Caco-2 (cell line): ENCODE data around the gene DOCK2. TPM values are rescaled to one million over a fixed set of nuclear protein-coding genes. Genes with fewer than 3 reads are reported as not detected.

Source experiments
- BruUV-seq: library from RNA; stranded (reverse); fragments of 400-500 nt; replicated peaks from 2 replicates; lab custom pipeline; 2021; lab: Mats Ljungman, UMichigan
- CTCF ChIA-PET: fragments of 300-600 bp; sonication (Branson Sonifier 250); formaldehyde crosslinking; loops from one replicate; lab custom pipeline; 2022; ENCODE audit warnings: antibody characterized with exemption; lab: Charles Lee
- POLR2A ChIA-PET: fragments of 300-600 bp; sonication (Branson Sonifier 250); formaldehyde crosslinking; loops from one replicate; lab custom pipeline; 2022; ENCODE audit warnings: antibody characterized with exemption; lab: Charles Lee
- DNase-seq, 2 experiments: peaks; one replicate each; pipeline versions ENCODE4 v3.0.0 to v3.0.0-alpha.2; 2020 to 2022
- H3K27me3 ChIP-seq: replicated peaks from 2 replicates; pipeline ENCODE4 v1.6.0; 2011; ENCODE audit warnings: low read length; ENCODE audit not compliant: control insufficient read depth, insufficient read depth
- H3K36me3 ChIP-seq: 2 replicates; pipeline ENCODE4 v1.5.1; 2011; ENCODE audit warnings: low read length; ENCODE audit not compliant: control insufficient read depth, insufficient read depth
- H3K4me1 ChIP-seq: fragments of 250-450 bp; sonication (Bioruptor Pico); 2 replicates; pipeline ENCODE4 v1.5.1; 2020; ENCODE audit warnings: mild to moderate bottlenecking
- H3K4me3 ChIP-seq: 2 replicates; pipeline ENCODE4 v1.5.1; 2011; ENCODE audit warnings: low read depth, mild to moderate bottlenecking, control low read depth, low read length
- H3K9me3 ChIP-seq: fragments of 250-450 bp; sonication (Bioruptor Pico); 2 replicates; pipeline ENCODE4 v1.5.1; 2020; ENCODE audit warnings: mild to moderate bottlenecking, moderate library complexity
- H3K27ac Mint-ChIP-seq: one replicate; pipeline ENCODE4 v1.8.0; 2022; ENCODE audit warnings: mixed read lengths; ENCODE audit not compliant: unreplicated experiment
- H3K27me3 Mint-ChIP-seq: one replicate; pipeline ENCODE4 v1.8.0; 2022; ENCODE audit warnings: mixed read lengths; ENCODE audit not compliant: insufficient read depth, unreplicated experiment
- H3K36me3 Mint-ChIP-seq: one replicate; pipeline ENCODE4 v1.8.0; 2022; ENCODE audit warnings: mild to moderate bottlenecking, mixed read lengths; ENCODE audit not compliant: insufficient read depth, unreplicated experiment
- H3K4me1 Mint-ChIP-seq: one replicate; pipeline ENCODE4 v1.8.0; 2022; ENCODE audit warnings: low read depth, mixed read lengths; ENCODE audit not compliant: unreplicated experiment
- H3K4me3 Mint-ChIP-seq: one replicate; pipeline ENCODE4 v1.8.0; 2022; ENCODE audit warnings: mild to moderate bottlenecking, moderate library complexity, mixed read lengths; ENCODE audit not compliant: unreplicated experiment
- H3K9me3 Mint-ChIP-seq: one replicate; pipeline ENCODE4 v1.8.0; 2022; ENCODE audit warnings: mixed read lengths; ENCODE audit not compliant: unreplicated experiment
- intact Hi-C: fragments of 100-400 bp; cut with micrococcal nuclease; formaldehyde crosslinking; loops from one replicate; pipeline ENCODE4 v1.10.0; 2022; ENCODE audit not compliant: unreplicated experiment
- total RNA-seq: library from RNA; stranded (reverse); gene quantifications from 2 replicates; pipeline ENCODE4 v1.2.3, GENCODE V29; 2022
- TF ChIP-seq, protein P1 (sequence below), 2 experiments: fragments of 200-600 bp in 1 of 2; IDR thresholded peaks; 1 replicate in 1 of 2; 2 replicates in 1 of 2; pipeline versions ENCODE4 v1.5.1 to v1.8.0; 2011 to 2022; ENCODE audit warnings: antibody characterized with exemption in 1 of 2, control low read depth in 1 of 2, inconsistent platforms in 1 of 2, low read depth in 1 of 2, low read length in 1 of 2, mild to moderate bottlenecking in 1 of 2, moderate library complexity in 1 of 2; ENCODE audit not compliant: insufficient read depth in 1 of 2, severe bottlenecking in 1 of 2, unreplicated experiment in 1 of 2

Gene DOCK2
- total RNA-seq, 1 experiment from 2014 or later = 0.09 TPM

DNA sequence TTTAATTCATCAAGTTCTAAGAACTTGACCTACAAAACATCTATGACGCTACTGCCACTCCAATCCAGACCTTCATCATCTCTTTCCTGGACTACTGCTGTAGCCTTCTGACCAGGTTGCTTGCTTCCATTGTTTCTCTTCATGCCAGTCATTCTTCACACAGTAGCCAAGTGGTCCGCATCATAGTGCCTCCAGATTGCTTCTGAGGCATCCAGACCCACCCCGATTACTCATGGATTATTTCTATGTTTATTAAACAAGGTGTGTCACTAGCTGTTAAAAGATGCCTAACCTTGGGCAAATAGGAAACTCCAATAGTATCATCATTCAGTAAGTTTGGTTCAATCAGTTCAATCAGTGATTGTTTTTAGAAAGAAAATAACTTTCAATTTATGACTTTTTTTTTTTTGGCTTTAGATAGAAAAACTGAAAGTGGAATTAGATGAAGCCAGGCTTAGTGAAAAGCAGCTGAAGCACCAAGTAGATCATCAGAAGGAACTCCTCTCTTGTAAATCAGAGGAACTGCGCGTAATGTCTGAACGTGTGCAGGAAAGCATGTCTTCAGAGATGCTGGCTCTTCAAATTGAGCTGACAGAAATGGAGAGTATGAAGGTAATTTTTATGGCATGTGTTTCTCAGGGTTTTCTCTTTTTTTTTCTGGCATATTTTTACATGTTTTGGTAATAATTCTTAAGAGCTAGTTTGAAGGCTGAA is 44.0 kb upstream of the DOCK2 start:
- POLR2A ChIA-PET = no interaction called here
- Histone ChIP-seq H3K36me3 (peaks cover 3% of the 10 kb centered on the region; the same call in 1 of the 2 replicates), H3K4me3 (no peak overlapping the region), H3K4me1 (peaks cover 8% of the 10 kb centered on the region; the same call in 1 of the 2 replicates), H3K27me3 (no peaks in the 10 kb centered on the region), H3K9me3 (no peaks in the 10 kb centered on the region)
- intact Hi-C loops = no loop called here
- H3K27ac Mint-ChIP-seq = peak overlapping the region; percentile 56
- H3K4me3 Mint-ChIP-seq = no peak overlapping the region
- peak in 1 of 2 experiments; percentile 16 for DNase-seq
- no TSS peak for BruUV-seq
- peaks cover 94% of the 10 kb centered on the region for H3K36me3 Mint-ChIP-seq
- H3K27me3 Mint-ChIP-seq = no peaks in the 10 kb centered on the region
- peaks cover 10% of the 10 kb centered on the region for H3K4me1 Mint-ChIP-seq
- H3K9me3 Mint-ChIP-seq = no peaks in the 10 kb centered on the region
- TF ChIP-seq, protein P1, sequence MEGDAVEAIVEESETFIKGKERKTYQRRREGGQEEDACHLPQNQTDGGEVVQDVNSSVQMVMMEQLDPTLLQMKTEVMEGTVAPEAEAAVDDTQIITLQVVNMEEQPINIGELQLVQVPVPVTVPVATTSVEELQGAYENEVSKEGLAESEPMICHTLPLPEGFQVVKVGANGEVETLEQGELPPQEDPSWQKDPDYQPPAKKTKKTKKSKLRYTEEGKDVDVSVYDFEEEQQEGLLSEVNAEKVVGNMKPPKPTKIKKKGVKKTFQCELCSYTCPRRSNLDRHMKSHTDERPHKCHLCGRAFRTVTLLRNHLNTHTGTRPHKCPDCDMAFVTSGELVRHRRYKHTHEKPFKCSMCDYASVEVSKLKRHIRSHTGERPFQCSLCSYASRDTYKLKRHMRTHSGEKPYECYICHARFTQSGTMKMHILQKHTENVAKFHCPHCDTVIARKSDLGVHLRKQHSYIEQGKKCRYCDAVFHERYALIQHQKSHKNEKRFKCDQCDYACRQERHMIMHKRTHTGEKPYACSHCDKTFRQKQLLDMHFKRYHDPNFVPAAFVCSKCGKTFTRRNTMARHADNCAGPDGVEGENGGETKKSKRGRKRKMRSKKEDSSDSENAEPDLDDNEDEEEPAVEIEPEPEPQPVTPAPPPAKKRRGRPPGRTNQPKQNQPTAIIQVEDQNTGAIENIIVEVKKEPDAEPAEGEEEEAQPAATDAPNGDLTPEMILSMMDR (IDR thresholded peaks at IDR 0.05; ENCODE audit: insufficient read depth in 1 of 2, low read depth in 1 of 2, low read length in 1 of 2, severe bottlenecking in 1 of 2, unreplicated experiment in 1 of 2) = no peak
- CTCF ChIA-PET = interaction anchor here (1.6 kb wide), 1 partner anchor 10 kb away, joined by 4 read pairs; the partner anchor contains the start of gene SPDL1

DNA sequence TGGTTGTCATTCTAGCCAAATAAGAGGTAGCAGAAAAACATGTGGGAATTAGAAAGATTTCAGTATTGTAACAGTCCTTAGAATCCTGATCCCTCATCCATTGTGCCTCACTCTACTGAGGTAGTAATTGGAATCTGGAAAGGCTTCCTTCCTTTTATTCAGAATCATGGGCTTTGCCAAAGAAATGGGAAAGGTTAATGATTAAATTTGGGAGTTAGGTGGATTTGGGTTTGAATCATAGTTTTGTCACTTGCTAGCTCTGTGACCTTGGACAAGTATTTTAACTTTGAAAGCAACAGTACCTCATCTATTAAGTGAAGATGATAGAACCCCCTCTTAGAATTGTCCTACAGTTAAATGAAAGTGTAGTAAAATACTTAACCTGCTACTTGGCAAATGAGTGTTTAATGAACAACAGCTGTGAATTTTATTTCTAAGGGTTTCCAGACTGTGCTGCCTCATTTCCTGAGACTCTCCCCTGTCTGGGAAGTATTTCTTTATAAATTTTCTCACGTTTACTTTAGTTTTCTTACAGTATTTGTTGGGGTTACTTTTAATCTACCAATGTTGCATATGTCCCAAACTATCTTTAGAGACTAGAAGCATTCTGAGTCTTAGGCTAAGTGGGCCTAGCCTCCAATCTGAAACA is 41.8 kb upstream of the DOCK2 start:
- Histone ChIP-seq H3K27me3 (no peaks in the 10 kb centered on the region), H3K9me3 (no peaks in the 10 kb centered on the region), H3K36me3 (peaks cover 3% of the 10 kb centered on the region; the same call in 1 of the 2 replicates), H3K4me3 (no peak overlapping the region), H3K4me1 (peaks cover 12% of the 10 kb centered on the region; the same call in 1 of the 2 replicates)
- H3K36me3 Mint-ChIP-seq = peaks cover 88% of the 10 kb centered on the region
- no peaks in the 10 kb centered on the region for H3K9me3 Mint-ChIP-seq
- no TSS peak for BruUV-seq
- TF ChIP-seq, protein P1 (IDR thresholded peaks at IDR 0.05; ENCODE audit: insufficient read depth in 1 of 2, low read depth in 1 of 2, low read length in 1 of 2, severe bottlenecking in 1 of 2, unreplicated experiment in 1 of 2) = no peak
- DNase-seq = no peak
- intact Hi-C loops = no loop called here
- no peak overlapping the region for H3K4me3 Mint-ChIP-seq
- no peak overlapping the region for H3K27ac Mint-ChIP-seq
- CTCF ChIA-PET = no interaction called here
- POLR2A ChIA-PET = interaction anchor here (0.9 kb wide), 1 partner anchor 12 kb away, joined by 3 read pairs; the partner anchor contains the start of gene SPDL1
- no peaks in the 10 kb centered on the region for H3K27me3 Mint-ChIP-seq
- H3K4me1 Mint-ChIP-seq = peaks cover 10% of the 10 kb centered on the region

DNA sequence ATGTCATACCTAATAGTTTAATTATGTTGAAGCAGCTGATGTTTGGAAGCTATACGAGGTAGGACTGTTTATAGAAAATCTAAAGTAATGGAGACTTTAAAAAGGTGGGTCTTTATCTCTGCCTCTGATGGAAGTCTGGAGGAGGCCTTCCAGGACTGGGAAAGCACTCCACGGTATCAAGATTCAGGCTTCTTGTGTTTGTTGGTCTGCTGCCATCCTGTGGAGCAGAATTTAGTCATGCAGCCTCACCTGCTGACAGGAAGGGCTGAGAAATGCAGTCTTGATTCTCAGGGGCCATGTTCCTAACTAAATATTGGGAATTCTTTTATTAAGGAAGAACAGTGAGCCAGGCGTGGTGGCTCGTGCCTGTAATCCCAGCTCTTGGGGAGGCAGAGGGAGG is 37.6 kb upstream of the DOCK2 start:
- ChIA-PET POLR2A (no interaction called here), CTCF (no interaction called here)
- Histone ChIP-seq H3K4me3 (no peak overlapping the region), H3K9me3 (no peaks in the 10 kb centered on the region), H3K27me3 (no peaks in the 10 kb centered on the region), H3K36me3 (peaks cover 3% of the 10 kb centered on the region; the same call in 1 of the 2 replicates), H3K4me1 (peaks cover 12% of the 10 kb centered on the region; the same call in 1 of the 2 replicates)
- Mint-ChIP-seq H3K27ac (no peak overlapping the region), H3K36me3 (peaks cover 70% of the 10 kb centered on the region), H3K9me3 (no peaks in the 10 kb centered on the region), H3K4me3 (no peak overlapping the region), H3K27me3 (no peaks in the 10 kb centered on the region), H3K4me1 (no peaks in the 10 kb centered on the region)
- intact Hi-C loops = no loop called here
- BruUV-seq = no TSS peak
- TF ChIP-seq, protein P1 (IDR thresholded peaks at IDR 0.05; ENCODE audit: insufficient read depth in 1 of 2, low read depth in 1 of 2, low read length in 1 of 2, severe bottlenecking in 1 of 2, unreplicated experiment in 1 of 2) = no peak
- no peak for DNase-seq
